Neutrophil (primary cell): Measurements from ENCODE around the gene C16orf46.

Experiments used
- H3K27ac ChIP-seq: fragments of 200-600 bp; sonication (generic); 2 replicates; pipeline ENCODE4 v1.5.1; 2016; ENCODE audit warnings: mild to moderate bottlenecking, moderate library complexity
- H3K27me3 ChIP-seq: fragments of 200-600 bp; sonication (generic); 2 replicates; pipeline ENCODE4 v1.6.0; 2016; ENCODE audit warnings: mild to moderate bottlenecking
- H3K36me3 ChIP-seq: fragments of 200-600 bp; sonication (generic); 2 replicates; pipeline ENCODE4 v1.5.1; 2017
- H3K4me1 ChIP-seq, 2 experiments: fragments of 200-600 bp in 1 of 2; sonication (generic) in 1 of 2; 1 replicate in 1 of 2; 2 replicates in 1 of 2; pipeline versions ENCODE4 v1.5.1 to v1.6.1; 2013 to 2016; ENCODE audit warnings: low read depth in 1 of 2, low read length in 1 of 2, mild to moderate bottlenecking in 1 of 2, moderate library complexity in 1 of 2; ENCODE audit not compliant: control insufficient read depth in 1 of 2, insufficient read depth in 1 of 2
- H3K4me3 ChIP-seq, 2 experiments: fragments of 200-600 bp in 1 of 2; sonication (generic) in 1 of 2; 1 replicate in 1 of 2; 2 replicates in 1 of 2; pipeline ENCODE4 v1.5.1; 2013 to 2016; ENCODE audit warnings: low read depth in 1 of 2, low read length in 1 of 2, mild to moderate bottlenecking in 1 of 2, moderate library complexity in 1 of 2
- H3K9me3 ChIP-seq: fragments of 200-600 bp; sonication (generic); 2 replicates; pipeline ENCODE4 v1.5.1; 2016
- CTCF ChIP-seq: fragments of 200-600 bp; sonication (generic); IDR thresholded peaks from 2 replicates; pipeline ENCODE4 v1.5.1; 2016; ENCODE audit warnings: antibody characterized with exemption

C16orf46 gene

GRCh38 chr16:81099958-81100357 lies 22.9 kb upstream of the C16orf46 start:
- H3K4me1 ChIP-seq = peaks cover 9 to 11% of the 10 kb centered on the region in 2 experiments
- no peaks in the 10 kb centered on the region for H3K36me3 ChIP-seq
- no peak overlapping the region for H3K4me3 ChIP-seq
- no peak overlapping the region for H3K27ac ChIP-seq
- H3K27me3 ChIP-seq = peaks cover 10% of the 10 kb centered on the region
- H3K9me3 ChIP-seq = no peaks in the 10 kb centered on the region
- TF ChIP-seq CTCF = no peak

DNA sequence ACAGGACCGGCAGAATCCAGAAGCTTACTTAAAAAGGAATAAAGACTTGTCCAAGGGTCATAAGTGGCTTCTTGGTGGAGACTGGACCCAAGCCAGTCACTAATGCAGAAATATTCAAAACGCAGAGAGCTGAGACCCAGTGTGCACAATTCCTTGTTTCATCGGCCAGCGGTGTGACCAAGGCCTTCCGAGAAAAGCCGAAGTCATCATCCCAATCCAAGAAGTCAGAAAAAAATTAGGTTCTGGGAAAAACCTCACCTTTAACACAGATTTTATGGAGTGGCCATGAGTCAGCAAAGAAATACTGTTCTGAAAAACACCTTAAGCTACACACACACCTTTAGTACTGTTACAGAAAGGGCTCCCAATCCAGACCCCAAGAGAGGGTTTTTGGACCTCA lies 20.2 kb upstream of the C16orf46 start:
- no peak for TF ChIP-seq CTCF

DNA sequence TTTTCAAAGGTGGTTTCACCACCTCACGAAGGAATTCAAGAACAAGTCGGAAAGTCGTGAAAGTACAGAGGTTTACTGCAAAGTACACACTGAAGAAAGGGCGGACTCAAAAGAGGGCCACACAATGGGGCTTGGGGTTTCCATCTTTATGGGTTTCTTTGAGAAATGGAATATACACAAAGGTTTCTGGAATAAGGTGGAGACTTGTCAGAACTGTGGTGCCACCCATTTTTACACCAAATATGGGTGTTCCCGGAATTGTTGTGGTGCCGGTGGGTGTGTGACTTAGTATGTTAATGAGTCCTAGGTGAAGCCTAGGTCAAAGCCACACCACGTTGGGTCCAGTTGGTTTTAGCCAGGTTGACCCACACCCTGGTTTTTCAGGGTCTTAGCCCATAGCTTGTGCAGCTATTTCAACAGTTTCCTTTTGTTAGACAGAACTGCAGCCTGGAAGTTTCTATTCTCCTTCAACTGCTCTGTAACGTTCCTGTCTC lies 19.7 kb upstream of the C16orf46 start:
- H3K36me3 ChIP-seq = no peaks in the 10 kb centered on the region
- TF ChIP-seq CTCF = no peak
- peak overlapping the region; percentile 81 to 91 for H3K4me3 ChIP-seq
- H3K27ac ChIP-seq = peak overlapping the region; percentile 0
- H3K9me3 ChIP-seq = no peaks in the 10 kb centered on the region
- peaks cover 9 to 11% of the 10 kb centered on the region in 2 experiments for H3K4me1 ChIP-seq
- H3K27me3 ChIP-seq = peaks cover 16% of the 10 kb centered on the region

More for the DNA sequence above, 20.2 kb upstream of the C16orf46 start:
- peaks cover 16% of the 10 kb centered on the region for H3K27me3 ChIP-seq
- H3K4me1 ChIP-seq = peaks cover 9 to 11% of the 10 kb centered on the region in 2 experiments
- no peaks in the 10 kb centered on the region for H3K36me3 ChIP-seq
- H3K27ac ChIP-seq = no peak overlapping the region
- H3K9me3 ChIP-seq = no peaks in the 10 kb centered on the region
- no peak overlapping the region for H3K4me3 ChIP-seq

DNA sequence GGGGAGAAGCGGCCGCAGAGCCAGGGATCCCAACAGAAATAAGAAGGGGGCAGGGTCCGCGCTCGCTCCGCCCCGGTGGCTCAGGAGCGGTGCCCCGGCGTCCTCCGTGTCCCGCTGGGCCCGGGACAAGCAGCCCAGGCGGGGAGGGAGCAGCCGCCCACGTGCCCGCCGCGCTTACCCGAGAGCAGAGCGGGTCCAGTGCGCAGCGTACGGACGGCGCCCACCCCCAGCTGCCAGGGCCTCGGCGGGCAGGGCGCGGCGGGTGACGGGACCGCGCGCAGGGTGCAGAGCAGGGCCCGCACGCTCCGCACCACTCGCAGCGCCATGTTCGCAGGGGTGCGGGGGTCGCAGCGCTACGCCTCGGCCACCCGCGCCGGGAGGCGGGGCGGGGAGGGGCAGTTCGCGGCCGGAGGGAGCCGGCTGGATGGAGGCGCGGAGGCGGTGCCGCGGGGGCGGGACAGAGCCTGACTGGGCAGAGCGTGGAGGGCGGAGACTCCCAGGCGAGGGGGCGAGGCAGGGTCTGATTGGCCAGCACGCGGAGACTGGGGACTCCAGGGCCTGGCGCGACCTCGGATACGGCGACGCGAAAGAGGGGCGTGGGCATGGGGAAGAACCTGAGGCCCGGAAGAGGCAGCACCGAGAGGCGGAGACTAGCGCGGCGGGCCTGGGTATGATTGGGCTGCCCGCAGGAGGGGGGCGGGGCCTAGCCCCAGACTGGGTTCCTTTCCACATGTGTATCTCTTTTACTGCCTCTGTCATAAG lies 19.1 kb upstream of the C16orf46 start, which contains the start of gene GCSH:
TSS of gene GCSH (minus strand) at position 443 of the 762 bp plus-strand sequence. CDS start at position 326, 117 bp downstream.
- no peaks in the 10 kb centered on the region for H3K36me3 ChIP-seq
- peaks cover 9 to 11% of the 10 kb centered on the region in 2 experiments for H3K4me1 ChIP-seq
- H3K9me3 ChIP-seq = no peaks in the 10 kb centered on the region
- peak; percentile 30 for TF ChIP-seq CTCF
- H3K4me3 ChIP-seq = peak within 1 kb of the TSS; percentile 81 to 91
- peak within 1 kb of the TSS; percentile 0 for H3K27ac ChIP-seq
- peaks cover 16% of the 10 kb centered on the region for H3K27me3 ChIP-seq

GRCh38 chr16:81095653-81095952 lies 18.6 kb upstream of the C16orf46 start:
- peak overlapping the region; percentile 81 to 91 for H3K4me3 ChIP-seq
- H3K27ac ChIP-seq = peak overlapping the region; percentile 0
- H3K27me3 ChIP-seq = peaks cover 16% of the 10 kb centered on the region
- peaks cover 9 to 11% of the 10 kb centered on the region in 2 experiments for H3K4me1 ChIP-seq
- TF ChIP-seq CTCF = no peak
- no peaks in the 10 kb centered on the region for H3K9me3 ChIP-seq
- no peaks in the 10 kb centered on the region for H3K36me3 ChIP-seq
